NOMO-1 treated with dmso at 0.1 percent for 144 hours (cell line): Measurements from ENCODE around the gene FNBP1.
"Not testable (repeated sequence)": the region's sequence is repeated elsewhere in the genome, so short reads cannot be mapped to it uniquely, and the experiment has no call there.

Experiments
- DNase-seq: peaks from one replicate; lab custom pipeline; 2025; ENCODE audit not compliant: unreplicated experiment; lab: John Stamatoyannopoulos, UW

Gene FNBP1

GRCh38 chr9:129962451-129962864, 80.5 kb downstream of the FNBP1 start:
- no peak for DNase-seq

- DNase-seq, result no peak
Measured at GRCh38 chr9:129958796-129959195, 84.2 kb downstream of the FNBP1 start.

GRCh38 chr9:129954868-129955550, 88.0 kb downstream of the FNBP1 start:
- peak; percentile 22 for DNase-seq

GRCh38 chr9:129953736-129954135, 89.3 kb downstream of the FNBP1 start:
- no peak for DNase-seq

- DNase-seq, result no peak
Measured at GRCh38 chr9:129952337-129952736, 90.7 kb downstream of the FNBP1 start.

GRCh38 chr9:129949821-129950220, 93.2 kb downstream of the FNBP1 start:
- DNase-seq, result no peak

GRCh38 chr9:129948626-129949025, 94.4 kb downstream of the FNBP1 start:
- not testable (repeated sequence) for DNase-seq

GRCh38 chr9:129946246-129946995, 96.6 kb downstream of the FNBP1 start:
- peak; percentile 54 for DNase-seq

- peak; percentile 35 for DNase-seq
Measured at GRCh38 chr9:129945314-129945713, 97.7 kb downstream of the FNBP1 start.

GRCh38 chr9:129944506-129945116, 98.4 kb downstream of the FNBP1 start:
- peak; percentile 76 for DNase-seq

GRCh38 chr9:129939431-129939830, 103.6 kb downstream of the FNBP1 start:
- no peak for DNase-seq

- no peak for DNase-seq
Measured at GRCh38 chr9:129938291-129938979, 104.6 kb downstream of the FNBP1 start.

GRCh38 chr9:129937879-129938278, 105.1 kb downstream of the FNBP1 start:
- not testable (repeated sequence) for DNase-seq

- no peak for DNase-seq
Measured at GRCh38 chr9:129936222-129936621, 106.8 kb downstream of the FNBP1 start.

GRCh38 chr9:129934780-129935179, 108.2 kb downstream of the FNBP1 start:
- no peak for DNase-seq

- DNase-seq, result no peak
Measured at GRCh38 chr9:129934041-129934591, 108.9 kb downstream of the FNBP1 start.

GRCh38 chr9:129933185-129934040, 109.6 kb downstream of the FNBP1 start:
- DNase-seq, result no peak

- no peak for DNase-seq
Measured at GRCh38 chr9:129932303-129933151, 110.5 kb downstream of the FNBP1 start.

GRCh38 chr9:129930743-129931142, 112.2 kb downstream of the FNBP1 start:
- DNase-seq, result no peak
